ENCODE measurements around the gene IL27RA.

The IL27RA gene

GRCh38 chr19:14031719-14032480 lies at the start of gene IL27RA:
Gene IL27RA (plus strand): TSS chr19:14031762. CDS start chr19:14031873, 111 bp downstream.
- DNase-seq (ENCODE audit: low read depth): peak; percentile 64

- DNase-seq (ENCODE audit: low read depth): no peak
These were observed 49.5 kb upstream of the IL27RA start for GRCh38 chr19:13981988-13982501.

GRCh38 chr19:13982773-13983172 lies 48.8 kb upstream of the IL27RA start:
- no peak for DNase-seq (ENCODE audit: low read depth)

DNA sequence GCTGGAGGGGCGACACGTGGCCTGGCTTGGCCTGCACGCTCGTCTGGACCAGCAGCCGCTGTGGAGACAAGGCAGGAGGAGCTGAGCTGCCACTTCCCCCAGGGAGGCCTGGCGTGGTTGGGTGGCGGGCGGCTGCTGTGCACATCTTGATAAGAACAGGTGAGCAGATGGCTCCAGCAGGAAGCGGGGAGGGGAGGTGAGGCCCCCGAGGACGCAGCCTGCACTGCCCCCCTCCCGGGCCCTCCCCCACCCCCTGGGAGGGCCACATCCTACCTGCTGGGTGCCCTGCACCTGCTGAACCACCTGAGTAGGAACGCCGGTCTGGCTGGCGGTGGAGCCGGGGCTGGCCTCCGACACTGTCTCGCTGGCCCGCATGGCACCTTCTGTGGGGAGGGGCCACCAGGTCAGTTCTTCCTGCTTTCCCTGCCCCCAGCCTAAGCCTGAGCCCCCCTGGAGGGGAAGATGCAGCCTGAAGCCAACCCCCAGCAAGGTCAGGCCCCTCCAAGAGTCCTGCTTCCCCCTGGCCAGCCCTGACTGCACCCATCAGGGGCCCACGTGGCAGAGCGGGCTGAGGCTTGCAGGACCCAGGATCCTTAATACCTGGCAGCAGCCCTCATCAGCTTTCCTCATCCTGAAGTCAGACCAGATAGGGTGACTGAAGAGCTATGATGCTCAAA lies 48.2 kb upstream of the IL27RA start:
- no peak for DNase-seq (ENCODE audit: low read depth)

- DNase-seq (ENCODE audit: low read depth): no peak
These were observed 47.4 kb upstream of the IL27RA start for GRCh38 chr19:13984186-13984585.

- DNase-seq (ENCODE audit: low read depth): no peak
These were observed 46.5 kb upstream of the IL27RA start for GRCh38 chr19:13984875-13985741.

DNA sequence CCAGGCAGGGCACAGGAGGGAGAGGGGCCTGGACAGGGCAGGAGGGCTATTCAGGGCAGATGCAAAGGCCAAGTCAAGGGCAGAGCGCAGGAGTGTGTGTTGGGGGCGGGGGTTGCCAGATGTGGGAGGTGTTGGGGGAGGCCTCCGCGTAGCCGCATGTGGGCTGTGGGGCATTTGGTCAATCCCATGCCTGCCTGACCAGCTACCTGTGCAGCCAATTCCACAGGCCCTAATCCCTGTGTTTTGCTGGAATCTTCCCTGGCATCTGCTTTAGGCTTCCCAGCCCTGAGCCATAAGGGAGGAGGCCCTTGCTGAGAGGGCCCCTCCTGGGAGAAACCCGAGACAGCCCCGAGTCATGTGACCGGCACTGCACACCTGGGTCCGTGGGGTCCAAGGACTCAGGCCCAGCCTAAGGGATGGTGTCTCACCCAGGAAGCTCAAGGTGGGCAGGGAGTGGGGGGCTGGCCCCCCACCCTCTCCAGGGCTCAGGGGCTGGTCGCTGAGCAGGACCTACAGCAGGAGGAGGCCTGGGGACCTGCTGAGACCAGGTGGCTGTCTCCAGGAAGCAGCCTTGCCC lies 45.7 kb upstream of the IL27RA start:
- no peak for DNase-seq (ENCODE audit: low read depth)

DNA sequence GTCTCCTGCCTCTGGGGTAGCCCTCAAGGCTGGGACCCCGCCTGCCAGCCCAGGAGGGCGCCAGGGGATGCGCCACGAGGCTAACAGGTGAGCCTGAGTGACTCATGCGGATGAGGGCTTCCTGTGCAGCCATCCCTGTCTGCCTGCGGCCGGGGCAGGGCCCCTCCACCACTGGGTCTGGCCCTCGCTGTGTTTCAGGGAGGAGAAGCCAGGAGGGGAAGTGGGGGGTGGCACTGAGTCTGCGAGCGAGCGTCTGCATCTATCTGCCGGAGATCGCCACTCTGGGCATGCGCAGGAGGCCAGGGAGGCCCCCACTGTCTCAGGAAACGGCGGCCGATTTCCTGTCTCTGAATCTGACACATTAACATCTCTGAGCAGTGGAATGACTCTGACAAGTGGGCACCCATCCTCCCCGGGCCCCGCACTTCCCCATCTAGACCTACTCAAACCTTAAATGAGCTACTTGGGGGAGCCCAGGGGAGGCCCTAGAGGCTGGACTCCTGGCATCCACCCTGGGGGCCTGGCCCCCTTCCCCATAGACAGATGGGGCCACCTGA lies 45.1 kb upstream of the IL27RA start:
- peak; percentile 97 for DNase-seq (ENCODE audit: low read depth)

GRCh38 chr19:13987101-13987890 lies 44.3 kb upstream of the IL27RA start:
- DNase-seq (ENCODE audit: low read depth): no peak

DNA sequence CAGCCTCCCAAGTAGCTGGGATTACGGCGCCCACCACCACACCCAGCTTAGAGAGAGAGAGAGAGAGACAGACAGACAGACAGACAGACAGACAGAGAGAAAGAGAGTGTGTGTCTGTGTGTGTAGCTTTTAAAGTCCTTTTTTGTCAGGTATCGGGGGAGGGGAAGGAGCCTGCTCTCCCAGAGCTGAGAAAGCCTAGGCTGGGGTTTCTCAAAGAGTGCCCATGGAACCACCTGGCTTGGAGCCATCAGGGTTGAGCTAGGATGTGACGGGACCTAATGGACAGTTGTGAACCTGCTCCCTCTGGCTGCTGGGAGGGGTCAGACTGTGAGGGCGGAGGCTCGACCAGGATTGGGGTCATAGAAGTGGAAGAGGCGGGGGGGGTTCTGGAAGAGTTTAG lies 42.1 kb upstream of the IL27RA start:
- DNase-seq (ENCODE audit: low read depth): no peak

GRCh38 chr19:13990085-13990484 lies 41.5 kb upstream of the IL27RA start:
- no peak for DNase-seq (ENCODE audit: low read depth)

GRCh38 chr19:13992025-13992424 lies 39.5 kb upstream of the IL27RA start:
- DNase-seq (ENCODE audit: low read depth): no peak

DNA sequence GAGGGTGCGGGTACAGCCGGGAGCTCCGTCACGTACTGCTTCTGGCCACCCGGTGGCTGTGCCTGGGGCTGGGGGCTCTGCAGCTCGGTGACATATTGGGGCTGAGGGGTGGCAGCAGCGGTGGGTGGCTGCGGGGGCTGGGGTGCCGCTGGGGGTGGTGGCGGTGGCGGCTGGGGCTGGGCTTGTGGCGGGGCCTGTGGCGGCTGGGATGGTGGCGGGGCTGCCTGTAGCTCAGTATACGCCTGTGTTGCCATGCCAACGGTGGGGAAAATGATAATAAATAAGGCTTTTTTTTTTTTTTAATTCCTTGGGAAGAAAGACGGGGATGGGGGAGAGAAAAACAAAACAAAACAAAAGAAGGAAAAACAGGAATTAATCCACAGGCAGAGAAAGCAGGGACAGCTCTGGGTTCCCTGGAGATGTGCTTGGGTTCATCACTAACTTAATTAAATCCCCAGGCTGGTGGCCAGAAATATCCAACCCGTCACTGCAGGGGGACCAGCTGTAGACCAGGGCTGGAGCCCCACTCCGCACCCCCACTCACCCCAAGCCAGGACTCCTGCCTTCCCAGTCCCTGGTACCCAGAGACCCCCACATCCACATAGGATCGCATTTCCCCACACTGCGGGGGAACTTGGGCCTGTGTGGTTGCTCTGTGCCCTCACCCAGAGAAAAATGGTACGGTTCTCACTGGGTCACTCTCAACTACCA lies 37.8 kb upstream of the IL27RA start:
- no peak for DNase-seq (ENCODE audit: low read depth)

GRCh38 chr19:13995017-13995728 lies 36.4 kb upstream of the IL27RA start:
- DNase-seq (ENCODE audit: low read depth): no peak

GRCh38 chr19:13995878-13996765 lies 35.4 kb upstream of the IL27RA start:
- DNase-seq (ENCODE audit: low read depth): no peak

GRCh38 chr19:13996928-13997630 lies 34.5 kb upstream of the IL27RA start:
- no peak for DNase-seq (ENCODE audit: low read depth)

DNA sequence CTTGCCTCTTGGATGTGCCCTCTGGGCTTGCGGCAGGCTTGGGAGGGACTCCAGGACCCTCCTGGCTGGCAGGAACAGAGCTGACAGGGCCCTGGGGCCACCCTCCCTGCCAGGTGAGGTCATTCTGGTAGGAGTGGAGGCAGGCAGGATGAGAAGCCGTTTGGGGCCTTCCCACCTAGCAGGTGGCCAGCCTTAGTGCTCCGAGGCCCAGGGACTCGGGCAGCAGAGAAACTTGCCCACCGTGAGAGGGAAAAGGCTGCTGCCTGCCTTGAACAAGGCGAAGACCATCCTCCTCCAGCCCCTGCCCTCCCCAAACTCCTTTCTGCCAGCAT lies 34.0 kb upstream of the IL27RA start:
- no peak for DNase-seq (ENCODE audit: low read depth)

DNA sequence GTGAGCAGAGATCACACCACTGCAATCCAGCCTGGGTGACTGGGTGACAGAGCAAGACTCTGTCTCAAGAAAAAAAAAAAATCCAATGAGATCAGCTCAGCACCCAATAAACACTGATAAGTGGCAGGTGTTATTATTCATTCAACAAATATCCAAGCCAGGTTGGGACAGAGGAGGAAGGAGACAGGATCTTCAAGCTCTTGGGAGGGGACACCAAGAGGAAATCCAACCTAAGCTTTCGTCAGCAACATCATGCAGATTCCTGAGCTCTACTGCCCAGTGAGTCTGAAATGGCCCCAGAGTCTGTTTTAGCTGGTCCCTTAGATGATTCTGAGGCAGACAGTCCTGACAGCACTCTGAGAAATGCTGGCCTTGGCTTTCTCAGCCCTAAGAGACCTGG lies 33.1 kb upstream of the IL27RA start:
- no peak for DNase-seq (ENCODE audit: low read depth)

Measured in activated T-cell treated with anti-CD3 and anti-CD28 coated beads for 48 hours (primary cell).